H9 (cell line): ENCODE results near the gene EPB41L2. TPM values are rescaled to one million over a fixed set of nuclear protein-coding genes. Genes with fewer than 3 reads are reported as not detected.
"Not testable (repeated sequence)": the region's sequence is repeated elsewhere in the genome, so short reads cannot be mapped to it uniquely, and the experiment has no call there.

Experiments
- DNase-seq: peaks from one replicate; pipeline ENCODE4 v3.0.0-alpha.2; 2017
- H2AFZ ChIP-seq: one replicate; pipeline ENCODE4 v1.6.1; 2013; ENCODE audit warnings: mild to moderate bottlenecking, low read length, control low read depth, moderate library complexity
- H2AK5ac ChIP-seq: 2 replicates; pipeline ENCODE4 v1.6.1; 2013; ENCODE audit warnings: low read length, control low read depth, mixed read lengths; ENCODE audit not compliant: insufficient read length
- H2BK120ac ChIP-seq: one replicate; pipeline ENCODE4 v1.6.1; 2013; ENCODE audit warnings: low read depth, mild to moderate bottlenecking, low read length, control low read depth, inconsistent platforms; ENCODE audit not compliant: poor library complexity, severe bottlenecking
- H2BK12ac ChIP-seq: 2 replicates; pipeline ENCODE4 v1.6.1; 2013; ENCODE audit warnings: low read length, control low read depth, mixed read lengths, low read depth; ENCODE audit not compliant: insufficient read length
- H2BK15ac ChIP-seq: 2 replicates; pipeline ENCODE4 v1.6.1; 2013; ENCODE audit warnings: low read depth, low read length, control low read depth
- H2BK20ac ChIP-seq: one replicate; pipeline ENCODE4 v1.6.1; 2013; ENCODE audit warnings: low read depth, mild to moderate bottlenecking, low read length, control low read depth, inconsistent platforms; ENCODE audit not compliant: poor library complexity, severe bottlenecking
- H2BK5ac ChIP-seq: 2 replicates; pipeline ENCODE4 v1.6.1; 2013; ENCODE audit warnings: low read length, control low read depth, mixed read lengths; ENCODE audit not compliant: insufficient read length
- H3K14ac ChIP-seq: 2 replicates; pipeline ENCODE4 v1.6.1; 2013; ENCODE audit warnings: low read length, control low read depth; ENCODE audit not compliant: insufficient read depth
- H3K18ac ChIP-seq: 2 replicates; pipeline ENCODE4 v1.6.1; 2013; ENCODE audit warnings: low read depth, mild to moderate bottlenecking, mixed read lengths, low read length, control low read depth; ENCODE audit not compliant: insufficient read length
- H3K23ac ChIP-seq: 2 replicates; pipeline ENCODE4 v1.6.1; 2013; ENCODE audit warnings: low read length, control low read depth, mixed read lengths, low read depth; ENCODE audit not compliant: insufficient read length
- H3K23me2 ChIP-seq: 2 replicates; pipeline ENCODE4 v1.6.1; 2013; ENCODE audit warnings: low read depth, mild to moderate bottlenecking, mixed read lengths, low read length, control low read depth; ENCODE audit not compliant: insufficient read length, poor library complexity, severe bottlenecking
- H3K27ac ChIP-seq: 2 replicates; pipeline ENCODE4 v1.5.1; 2013; ENCODE audit warnings: low read length, control low read depth, mixed read lengths, low read depth; ENCODE audit not compliant: insufficient read length
- H3K27me3 ChIP-seq: 2 replicates; pipeline ENCODE4 v1.6.1; 2013; ENCODE audit warnings: low read length, control low read depth, inconsistent platforms; ENCODE audit not compliant: insufficient read depth
- H3K4ac ChIP-seq: 2 replicates; pipeline ENCODE4 v1.6.1; 2013; ENCODE audit warnings: low read depth, mild to moderate bottlenecking, control low read depth, inconsistent platforms, low read length, moderate library complexity
- H3K4me1 ChIP-seq: 2 replicates; pipeline ENCODE4 v1.6.1; 2013; ENCODE audit warnings: low read length, control low read depth, inconsistent platforms; ENCODE audit not compliant: insufficient read depth
- H3K4me2 ChIP-seq: 2 replicates; pipeline ENCODE4 v1.6.1; 2013; ENCODE audit warnings: low read length, control low read depth, mixed read lengths; ENCODE audit not compliant: insufficient read length, insufficient read depth
- H3K56ac ChIP-seq: 2 replicates; pipeline ENCODE4 v1.6.1; 2013; ENCODE audit warnings: low read depth, mild to moderate bottlenecking, mixed read lengths, low read length, control low read depth; ENCODE audit not compliant: insufficient read length
- H3K79me1 ChIP-seq: 2 replicates; pipeline ENCODE4 v1.6.1; 2013; ENCODE audit warnings: low read depth, mild to moderate bottlenecking, moderate library complexity, low read length, control low read depth, inconsistent platforms; ENCODE audit not compliant: insufficient read depth, poor library complexity, severe bottlenecking
- H3K79me2 ChIP-seq: 2 replicates; pipeline ENCODE4 v1.6.1; 2013; ENCODE audit warnings: low read length, control low read depth, inconsistent platforms; ENCODE audit not compliant: insufficient read depth
- H3K9ac ChIP-seq: 2 replicates; pipeline ENCODE4 v1.6.1; 2013; ENCODE audit warnings: low read length, control low read depth, mixed read lengths; ENCODE audit not compliant: insufficient read length; ENCODE audit errors: extremely low read depth
- H3K9me3 ChIP-seq: one replicate; pipeline ENCODE4 v1.6.1; 2013; ENCODE audit warnings: low read depth, low read length, inconsistent platforms; ENCODE audit not compliant: control insufficient read depth
- H3T11ph ChIP-seq: one replicate; pipeline ENCODE4 v1.6.1; 2013; ENCODE audit warnings: mild to moderate bottlenecking, low read length, control low read depth, inconsistent platforms
- H4K20me1 ChIP-seq: one replicate; pipeline ENCODE4 v1.6.1; 2013; ENCODE audit not compliant: control insufficient read depth, insufficient read length, insufficient read depth
- H4K5ac ChIP-seq: 2 replicates; pipeline ENCODE4 v1.6.1; 2013; ENCODE audit warnings: low read depth, mild to moderate bottlenecking, mixed read lengths, low read length, control low read depth; ENCODE audit not compliant: insufficient read length
- H4K8ac ChIP-seq: replicated peaks from 2 replicates; pipeline ENCODE4 v1.6.1; 2013; ENCODE audit warnings: low read length, control low read depth, mixed read lengths, low read depth; ENCODE audit not compliant: insufficient read length
- H4K91ac ChIP-seq: 2 replicates; pipeline ENCODE4 v1.6.1; 2013; ENCODE audit warnings: low read depth, mild to moderate bottlenecking, moderate library complexity, mixed read lengths, low read length, control low read depth; ENCODE audit not compliant: insufficient read length
- H3K27ac Mint-ChIP-seq, 3 experiments: 2 replicates in 2 of 3; 3 replicates in 1 of 3; pipeline ENCODE4 v1.8.0; 2020 to 2021; ENCODE audit warnings: mixed read lengths in 3 of 3, mild to moderate bottlenecking in 1 of 3, moderate library complexity in 1 of 3
- H3K27me3 Mint-ChIP-seq: 2 replicates; pipeline ENCODE4 v1.8.0; 2021; ENCODE audit warnings: low read depth, mild to moderate bottlenecking, moderate library complexity, mixed read lengths
- H3K36me3 Mint-ChIP-seq, 3 experiments: 2 replicates in 2 of 3; 3 replicates in 1 of 3; pipeline ENCODE4 v1.8.0; 2020 to 2021; ENCODE audit warnings: low read depth in 3 of 3, mixed read lengths in 3 of 3; ENCODE audit not compliant: insufficient read depth in 1 of 3
- H3K4me1 Mint-ChIP-seq, 2 experiments: 2 replicates each; pipeline ENCODE4 v1.8.0; 2020; ENCODE audit warnings: mixed read lengths in 2 of 2
- H3K4me3 Mint-ChIP-seq, 2 experiments: 2 replicates in 1 of 2; 3 replicates in 1 of 2; pipeline ENCODE4 v1.8.0; 2020 to 2021; ENCODE audit warnings: mild to moderate bottlenecking in 2 of 2, mixed read lengths in 2 of 2, moderate library complexity in 1 of 2
- H3K9me3 Mint-ChIP-seq, 2 experiments: 2 replicates in 1 of 2; 3 replicates in 1 of 2; pipeline ENCODE4 v1.8.0; 2020; ENCODE audit warnings: mild to moderate bottlenecking in 2 of 2, mixed read lengths in 2 of 2, moderate library complexity in 1 of 2
- WGBS: extraction: QIAGEN DNeasy Blood & Tissue Kit; methylation state at CpG from one replicate; pipeline ENCODE4 v1.1.7; 2013; ENCODE audit warnings: missing lambda C conversion rate, low lambda C conversion rate, mixed read lengths; ENCODE audit not compliant: insufficient read length; ENCODE audit errors: extremely low coverage; 5-methylcytosine and 5-hydroxymethylcytosine counted together
- total RNA-seq: library from RNA; stranded (reverse); gene quantifications from 2 replicates; pipeline ENCODE4 v1.2.1, GENCODE V29; 2021

The EPB41L2 gene
- total RNA-seq, 1 experiment from 2014 or later, result 90.2 TPM

DNA sequence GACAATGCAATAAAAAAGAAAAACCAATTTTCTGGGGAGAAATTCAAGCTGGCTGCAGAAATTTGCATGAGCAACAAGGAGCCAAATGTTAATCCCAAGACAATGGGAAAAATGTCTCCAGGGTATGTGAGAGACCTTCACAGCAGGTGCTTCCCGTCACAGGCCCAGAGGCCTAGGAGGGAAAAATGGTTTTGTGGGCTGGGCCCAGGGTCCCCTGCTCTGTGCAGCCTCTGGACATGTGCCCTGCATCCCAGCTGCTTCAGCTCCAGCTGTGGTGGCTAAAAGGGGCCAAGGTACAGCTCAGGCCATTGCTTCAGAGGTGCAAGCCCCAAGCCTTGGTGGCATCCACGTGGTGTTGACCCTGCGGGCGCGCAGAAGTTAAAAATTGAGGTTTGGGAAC is 55.1 kb downstream of the EPB41L2 start:
- peaks cover 10% of the 10 kb centered on the region; the same call in 1 of the 2 replicates for H3K79me2 ChIP-seq
- H3K27ac Mint-ChIP-seq, result not testable (repeated sequence)
- no CpG with 5 or more reads among the region's 5 CpGs for WGBS

More for the DNA sequence above, 55.1 kb downstream of the EPB41L2 start:
- not testable (repeated sequence) for H4K91ac ChIP-seq, H2BK20ac ChIP-seq, H3K4ac ChIP-seq, H2BK120ac ChIP-seq, H2BK12ac ChIP-seq, H2AFZ ChIP-seq, H2BK15ac ChIP-seq, H3T11ph ChIP-seq, H3K56ac ChIP-seq, H3K23me2 ChIP-seq, H3K4me2 ChIP-seq, H4K20me1 ChIP-seq, H4K8ac ChIP-seq, H3K14ac ChIP-seq, H3K4me3 Mint-ChIP-seq, H2BK5ac ChIP-seq, H3K27me3 Mint-ChIP-seq, DNase-seq, H2AK5ac ChIP-seq, H3K18ac ChIP-seq, H3K4me1 ChIP-seq, H3K27me3 ChIP-seq, H3K23ac ChIP-seq, H4K5ac ChIP-seq, H3K27ac ChIP-seq, H3K9ac ChIP-seq
- Histone ChIP-seq H3K9me3 (peaks cover 24% of the 10 kb centered on the region), H3K79me1 (peaks cover 11% of the 10 kb centered on the region)
- peaks cover 21 to 29% of the 10 kb centered on the region in 2 experiments for H3K4me1 Mint-ChIP-seq
- H3K9me3 Mint-ChIP-seq, result peaks cover 35 to 44% of the 10 kb centered on the region in 2 experiments
- H3K36me3 Mint-ChIP-seq, result peaks cover 40 to 43% (median 41%) of the 10 kb centered on the region in 3 experiments
